PFSK-1 (cell line): ENCODE measurements around the gene MARCHF10.

Experiments used
- FOXP2 ChIP-seq: optimal IDR thresholded peaks from 2 replicates; pipeline ENCODE3; 2011; ENCODE audit warnings: borderline replicate concordance, control low read depth, inconsistent platforms; ENCODE audit not compliant: insufficient read depth; ENCODE audit errors: extremely low read length, extremely low read depth
- POLR2AphosphoS5 ChIP-seq: IDR thresholded peaks from 2 replicates; pipeline ENCODE4 v1.6.1; 2012; ENCODE audit warnings: low read depth, mild to moderate bottlenecking, control low read depth, low read length, moderate library complexity
- REST ChIP-seq, 2 experiments: IDR thresholded peaks; 2 replicates each; pipeline versions ENCODE4 v1.6.1 to v1.8.0; 2011 to 2012; ENCODE audit warnings: low read depth in 2 of 2, low read length in 2 of 2, control low read depth in 1 of 2, inconsistent platforms in 1 of 2, mild to moderate bottlenecking in 1 of 2, moderate library complexity in 1 of 2; ENCODE audit not compliant: insufficient read depth in 1 of 2
- SIN3A ChIP-seq: IDR thresholded peaks from 2 replicates; pipeline ENCODE4 v1.6.1; 2012; ENCODE audit warnings: mild to moderate bottlenecking, low read length, moderate library complexity, borderline replicate concordance; ENCODE audit not compliant: insufficient read depth
- TAF1 ChIP-seq: IDR thresholded peaks from 2 replicates; pipeline ENCODE4 v1.6.1; 2012; ENCODE audit warnings: low read length, control low read depth, borderline replicate concordance; ENCODE audit not compliant: insufficient read depth

The MARCHF10 gene

GRCh38 chr17:62827746-62828485, 19.8 kb upstream of the MARCHF10 start:
- TF ChIP-seq POLR2AphosphoS5 (no peak), REST (IDR thresholded peaks at IDR 0.05; ENCODE audit: insufficient read depth in 1 of 2, low read depth in 2 of 2, low read length in 2 of 2) (no peak), SIN3A (no peak), TAF1 (no peak), FOXP2 (no peak)

GRCh38 chr17:62826956-62827355, 18.8 kb upstream of the MARCHF10 start:
- TF ChIP-seq FOXP2 (no peak), TAF1 (no peak), REST (IDR thresholded peaks at IDR 0.05; ENCODE audit: insufficient read depth in 1 of 2, low read depth in 2 of 2, low read length in 2 of 2) (no peak), SIN3A (no peak), POLR2AphosphoS5 (no peak)

GRCh38 chr17:62825182-62825581, 17.1 kb upstream of the MARCHF10 start:
- no peak for TF ChIP-seq SIN3A
- TF ChIP-seq TAF1, result no peak
- TF ChIP-seq FOXP2, result no peak
- no peak for TF ChIP-seq REST (IDR thresholded peaks at IDR 0.05; ENCODE audit: insufficient read depth in 1 of 2, low read depth in 2 of 2, low read length in 2 of 2)
- TF ChIP-seq POLR2AphosphoS5, result no peak

GRCh38 chr17:62824290-62825131, 16.4 kb upstream of the MARCHF10 start:
- TF ChIP-seq SIN3A (no peak), POLR2AphosphoS5 (no peak), FOXP2 (no peak), REST (IDR thresholded peaks at IDR 0.05; ENCODE audit: insufficient read depth in 1 of 2, low read depth in 2 of 2, low read length in 2 of 2) (no peak), TAF1 (no peak)
